Mesenchymal stem cell (in vitro differentiated cells and primary cell): ENCODE measurements around the gene GPAM.

ENCODE experiments used
- DNase-seq: peaks from one replicate; pipeline ENCODE4 v3.0.0-alpha.2; 2013
- H2AFZ ChIP-seq: one replicate; pipeline ENCODE4 v1.6.1; 2013; ENCODE audit warnings: low read depth, mild to moderate bottlenecking, control low read depth, inconsistent platforms, low read length, moderate library complexity
- H2AK5ac ChIP-seq: 2 replicates; pipeline ENCODE4 v1.6.1; 2013; ENCODE audit warnings: low read length, moderate library complexity, mild to moderate bottlenecking, inconsistent platforms; ENCODE audit not compliant: severe bottlenecking
- H2BK120ac ChIP-seq: one replicate; pipeline ENCODE4 v1.6.1; 2013; ENCODE audit warnings: low read depth, mild to moderate bottlenecking, inconsistent platforms, low read length, moderate library complexity
- H2BK12ac ChIP-seq, 2 experiments: one replicate each; pipeline ENCODE4 v1.6.1; 2013; ENCODE audit warnings: inconsistent platforms in 2 of 2, low read length in 2 of 2, mild to moderate bottlenecking in 2 of 2, moderate library complexity in 2 of 2, control low read depth in 1 of 2
- H2BK15ac ChIP-seq: one replicate; pipeline ENCODE4 v1.6.1; 2013; ENCODE audit warnings: mild to moderate bottlenecking, low read depth, inconsistent platforms; ENCODE audit not compliant: poor library complexity, severe bottlenecking
- H2BK5ac ChIP-seq: 2 replicates; pipeline ENCODE4 v1.6.1; 2013; ENCODE audit warnings: low read depth, mild to moderate bottlenecking, low read length, control low read depth, inconsistent platforms; ENCODE audit not compliant: poor library complexity, severe bottlenecking
- H3K14ac ChIP-seq, 2 experiments: one replicate each; pipeline ENCODE4 v1.6.1; 2013; ENCODE audit warnings: inconsistent platforms in 2 of 2, low read length in 2 of 2, control low read depth in 1 of 2, mild to moderate bottlenecking in 1 of 2, moderate library complexity in 1 of 2
- H3K18ac ChIP-seq, 2 experiments: one replicate each; pipeline ENCODE4 v1.6.1; 2013; ENCODE audit warnings: inconsistent platforms in 2 of 2, low read length in 2 of 2, control low read depth in 1 of 2, low read depth in 1 of 2, mild to moderate bottlenecking in 1 of 2
- H3K23ac ChIP-seq, 2 experiments: one replicate each; pipeline ENCODE4 v1.6.1; 2013; ENCODE audit warnings: inconsistent platforms in 2 of 2, low read length in 2 of 2, mild to moderate bottlenecking in 2 of 2, moderate library complexity in 2 of 2, control low read depth in 1 of 2
- H3K27ac ChIP-seq: 2 replicates; pipeline ENCODE4 v1.5.1; 2013; ENCODE audit warnings: mild to moderate bottlenecking, moderate library complexity, low read length, control low read depth, inconsistent platforms; ENCODE audit not compliant: poor library complexity, severe bottlenecking
- H3K27me3 ChIP-seq, 2 experiments: 2 replicates each; pipeline versions ENCODE4 v1.6.1 to v1.7.0; 2013; ENCODE audit warnings: low read length in 2 of 2, mild to moderate bottlenecking in 2 of 2, moderate library complexity in 2 of 2, control low read depth in 1 of 2, inconsistent platforms in 1 of 2; ENCODE audit not compliant: control insufficient read depth in 1 of 2, insufficient read depth in 1 of 2
- H3K36me3 ChIP-seq, 2 experiments: 2 replicates each; pipeline versions ENCODE4 v1.6.1 to v1.7.0; 2013; ENCODE audit warnings: low read length in 2 of 2, control low read depth in 1 of 2, inconsistent platforms in 1 of 2, low read depth in 1 of 2, mild to moderate bottlenecking in 1 of 2; ENCODE audit not compliant: insufficient read depth in 2 of 2, control insufficient read depth in 1 of 2
- H3K4ac ChIP-seq, 2 experiments: one replicate each; pipeline ENCODE4 v1.6.1; 2013; ENCODE audit warnings: inconsistent platforms in 2 of 2, low read length in 2 of 2, mild to moderate bottlenecking in 2 of 2, moderate library complexity in 2 of 2, control low read depth in 1 of 2, low read depth in 1 of 2
- H3K4me1 ChIP-seq: 2 replicates; pipeline ENCODE4 v1.6.1; 2013; ENCODE audit warnings: low read depth, low read length, control low read depth; ENCODE audit not compliant: control insufficient read depth, insufficient read depth
- H3K4me2 ChIP-seq: 2 replicates; pipeline ENCODE4 v1.6.1; 2013; ENCODE audit warnings: low read length, mild to moderate bottlenecking, inconsistent platforms; ENCODE audit not compliant: poor library complexity, severe bottlenecking
- H3K4me3 ChIP-seq, 2 experiments: 2 replicates each; pipeline versions ENCODE4 v1.5.1 to v1.7.0; 2013; ENCODE audit warnings: low read length in 2 of 2, mild to moderate bottlenecking in 2 of 2, control low read depth in 1 of 2, low read depth in 1 of 2; ENCODE audit not compliant: insufficient read depth in 1 of 2
- H3K79me1 ChIP-seq: replicated peaks from 2 replicates; pipeline ENCODE4 v1.6.1; 2013; ENCODE audit warnings: mild to moderate bottlenecking, control low read depth, low read length, inconsistent platforms; ENCODE audit not compliant: poor library complexity, severe bottlenecking
- H3K9ac ChIP-seq: 2 replicates; pipeline ENCODE4 v1.7.0; 2013; ENCODE audit warnings: mild to moderate bottlenecking, low read length, moderate library complexity
- H3K9me3 ChIP-seq: 2 replicates; pipeline ENCODE4 v1.7.0; 2013; ENCODE audit warnings: mild to moderate bottlenecking, low read length; ENCODE audit not compliant: control insufficient read depth
- H4K8ac ChIP-seq: one replicate; pipeline ENCODE4 v1.6.1; 2013; ENCODE audit warnings: inconsistent platforms, mild to moderate bottlenecking, low read length, moderate library complexity
- H4K91ac ChIP-seq: one replicate; pipeline ENCODE4 v1.6.1; 2013; ENCODE audit warnings: mild to moderate bottlenecking, low read length, inconsistent platforms
- WGBS: methylation state at CpG from one replicate; pipeline ENCODE4 v1.1.7; 2013; ENCODE audit warnings: mixed read lengths; 5-methylcytosine and 5-hydroxymethylcytosine counted together

GPAM gene

GRCh38 chr10:112215342-112215774, 31.8 kb upstream of the GPAM start:
- no peak overlapping the region for H2BK5ac ChIP-seq
- H2BK12ac ChIP-seq = no peak overlapping the region
- no peak for DNase-seq
- no peak overlapping the region for H2BK120ac ChIP-seq
- WGBS = 61% methylated on average over 8 of the region's 8 CpGs
- H3K79me1 ChIP-seq = no peaks in the 10 kb centered on the region
- no peak overlapping the region for H3K27ac ChIP-seq
- H4K91ac ChIP-seq = no peak overlapping the region
- H3K9ac ChIP-seq = no peak overlapping the region
- H2BK15ac ChIP-seq = no peak overlapping the region
- H3K4me3 ChIP-seq = no peak overlapping the region
- no peak overlapping the region for H2AK5ac ChIP-seq
- no peaks in the 10 kb centered on the region for H3K36me3 ChIP-seq
- H3K23ac ChIP-seq = no peak overlapping the region
- no peak overlapping the region for H3K18ac ChIP-seq
- no peak overlapping the region for H4K8ac ChIP-seq
- no peak overlapping the region for H2AFZ ChIP-seq
- no peak overlapping the region for H3K14ac ChIP-seq
- H3K4me1 ChIP-seq = no peaks in the 10 kb centered on the region
- peaks cover 7% of the 10 kb centered on the region for H3K9me3 ChIP-seq
- H3K4ac ChIP-seq = no peak overlapping the region
- no peak overlapping the region for H3K4me2 ChIP-seq
- no peaks in the 10 kb centered on the region for H3K27me3 ChIP-seq

DNA sequence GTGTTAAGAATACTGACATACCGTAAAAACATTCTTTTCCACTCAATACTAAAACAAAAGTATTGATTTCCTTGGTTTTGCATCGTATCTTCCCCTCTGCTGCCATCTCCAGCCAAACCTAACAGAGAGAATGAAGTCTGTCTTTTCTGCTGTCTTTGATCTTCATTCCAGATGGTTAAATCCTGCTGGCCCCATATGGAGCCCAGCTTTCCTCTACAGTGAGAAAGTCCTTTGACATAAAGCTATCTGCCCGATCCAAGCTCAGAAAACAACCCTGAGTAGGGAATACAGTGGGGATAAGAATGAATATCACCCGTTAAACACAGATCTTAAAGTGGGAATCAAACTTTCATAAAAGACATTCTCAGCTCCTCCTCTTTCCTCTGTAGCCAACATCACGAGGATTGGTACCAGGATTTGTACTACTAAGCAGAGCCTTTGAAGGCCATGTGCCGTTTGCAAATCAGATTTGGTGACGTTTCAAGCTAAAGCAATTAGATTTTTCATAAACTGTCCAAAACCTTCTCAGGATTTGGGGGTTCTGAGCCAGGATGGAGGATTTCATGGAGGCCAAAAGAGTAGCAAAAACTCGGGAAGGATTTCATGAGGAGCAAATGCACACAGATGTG, 30.8 kb upstream of the GPAM start:
- no peak overlapping the region for H2AFZ ChIP-seq
- H3K36me3 ChIP-seq = no peaks in the 10 kb centered on the region
- no peak overlapping the region for H4K91ac ChIP-seq
- H2BK5ac ChIP-seq = no peak overlapping the region
- no peak overlapping the region for H3K4me3 ChIP-seq
- no peak for DNase-seq
- H3K14ac ChIP-seq = no peak overlapping the region
- H3K9me3 ChIP-seq = no peaks in the 10 kb centered on the region
- H3K79me1 ChIP-seq = no peaks in the 10 kb centered on the region
- no peaks in the 10 kb centered on the region for H3K27me3 ChIP-seq
- WGBS = 75% methylated on average over 8 of the region's 8 CpGs
- no peak overlapping the region for H3K27ac ChIP-seq
- no peak overlapping the region for H2BK12ac ChIP-seq
- H2AK5ac ChIP-seq = no peak overlapping the region
- no peak overlapping the region for H3K9ac ChIP-seq
- H2BK120ac ChIP-seq = no peak overlapping the region
- H3K4me2 ChIP-seq = no peak overlapping the region
- no peak overlapping the region for H3K4ac ChIP-seq
- no peak overlapping the region for H4K8ac ChIP-seq
- no peak overlapping the region for H2BK15ac ChIP-seq
- no peak overlapping the region for H3K18ac ChIP-seq
- H3K23ac ChIP-seq = no peak overlapping the region
- no peaks in the 10 kb centered on the region for H3K4me1 ChIP-seq

GRCh38 chr10:112213836-112214235, 30.3 kb upstream of the GPAM start:
- Histone ChIP-seq H2BK15ac (no peak overlapping the region), H3K9ac (no peak overlapping the region), H3K18ac (no peak overlapping the region), H3K23ac (no peak overlapping the region), H2BK120ac (no peak overlapping the region), H3K4ac (no peak overlapping the region), H3K4me1 (no peaks in the 10 kb centered on the region), H3K9me3 (no peaks in the 10 kb centered on the region), H3K14ac (no peak overlapping the region), H3K36me3 (no peaks in the 10 kb centered on the region), H3K27me3 (no peaks in the 10 kb centered on the region), H4K8ac (no peak overlapping the region), H2BK5ac (no peak overlapping the region), H2BK12ac (no peak overlapping the region), H3K4me2 (no peak overlapping the region), H2AK5ac (no peak overlapping the region), H3K79me1 (no peaks in the 10 kb centered on the region), H3K4me3 (no peak overlapping the region), H3K27ac (no peak overlapping the region), H4K91ac (no peak overlapping the region), H2AFZ (no peak overlapping the region)
- 67% methylated on average over 4 of the region's 4 CpGs for WGBS
- no peak for DNase-seq

GRCh38 chr10:112213098-112213823, 29.7 kb upstream of the GPAM start:
- H3K9ac ChIP-seq = no peak overlapping the region
- no peak overlapping the region for H3K4ac ChIP-seq
- no peak overlapping the region for H4K8ac ChIP-seq
- no peak overlapping the region for H3K27ac ChIP-seq
- no peaks in the 10 kb centered on the region for H3K4me1 ChIP-seq
- no peak overlapping the region for H3K18ac ChIP-seq
- DNase-seq = no peak
- WGBS = 85% methylated on average over 3 of the region's 3 CpGs
- H3K79me1 ChIP-seq = no peaks in the 10 kb centered on the region
- H4K91ac ChIP-seq = no peak overlapping the region
- H3K4me2 ChIP-seq = no peak overlapping the region
- H2BK12ac ChIP-seq = no peak overlapping the region
- H2BK15ac ChIP-seq = no peak overlapping the region
- H2AK5ac ChIP-seq = no peak overlapping the region
- no peaks in the 10 kb centered on the region for H3K27me3 ChIP-seq
- no peak overlapping the region for H2BK5ac ChIP-seq
- no peak overlapping the region for H2AFZ ChIP-seq
- H3K4me3 ChIP-seq = no peak overlapping the region
- H3K23ac ChIP-seq = no peak overlapping the region
- H2BK120ac ChIP-seq = no peak overlapping the region
- no peaks in the 10 kb centered on the region for H3K36me3 ChIP-seq
- no peaks in the 10 kb centered on the region for H3K9me3 ChIP-seq
- H3K14ac ChIP-seq = no peak overlapping the region
